ENCODE measurements around the gene MEGF9.

The MEGF9 gene

GRCh38 chr9:120741701-120742100 lies 27.4 kb upstream of the MEGF9 start:
- no peak overlapping the region for H3K4me3 ChIP-seq (ENCODE audit: low read depth, low read length)
- H3K9ac ChIP-seq (ENCODE audit: low read length), result no peak overlapping the region
- H4K8ac ChIP-seq (ENCODE audit: low read depth, low read length), result no peak overlapping the region
- no peaks in the 10 kb centered on the region for H3K4me1 ChIP-seq (ENCODE audit: control insufficient read depth in 1 of 2, insufficient read depth in 2 of 2, low read length in 2 of 2)
- no peak overlapping the region for H2BK12ac ChIP-seq (ENCODE audit: low read length)
- H3K27me3 ChIP-seq (ENCODE audit: insufficient read depth, low read length), result no peaks in the 10 kb centered on the region
- no peak for DNase-seq
- no peak overlapping the region for H3K27ac ChIP-seq (ENCODE audit: low read depth, low read length)
- no peaks in the 10 kb centered on the region for H3K9me3 ChIP-seq (ENCODE audit: insufficient read depth, low read depth, low read length)
- no peak overlapping the region for H2AK5ac ChIP-seq (ENCODE audit: low read length)
- no peak overlapping the region for H3K18ac ChIP-seq (ENCODE audit: low read length)
- WGBS (ENCODE audit: extremely low coverage, insufficient coverage, insufficient read length), result no CpG with 5 or more reads among the region's 1 CpG
- H3K4ac ChIP-seq (ENCODE audit: low read depth, low read length), result no peak overlapping the region
- no peak overlapping the region for H4K91ac ChIP-seq (ENCODE audit: low read depth, low read length)
- no peaks in the 10 kb centered on the region for H3K79me1 ChIP-seq (ENCODE audit: low read length)
- no peak overlapping the region for H2AFZ ChIP-seq (ENCODE audit: insufficient read depth, low read length, poor library complexity)
- no peaks in the 10 kb centered on the region for H3K36me3 ChIP-seq (ENCODE audit: control insufficient read depth in 1 of 2, insufficient read depth in 2 of 2, low read length in 2 of 2)
- H3K23ac ChIP-seq (ENCODE audit: low read length), result no peak overlapping the region
- no peak overlapping the region for H4K12ac ChIP-seq (ENCODE audit: low read depth, low read length)
- no peak overlapping the region for H2BK5ac ChIP-seq (ENCODE audit: low read depth, low read length, poor library complexity)
- no peak overlapping the region for H3K14ac ChIP-seq (ENCODE audit: low read length)
- no peak overlapping the region for H3K4me2 ChIP-seq (ENCODE audit: low read length)
- no peak overlapping the region for H2BK120ac ChIP-seq (ENCODE audit: insufficient read depth, low read length, poor library complexity)
- no peaks in the 10 kb centered on the region for H3K79me2 ChIP-seq (ENCODE audit: control insufficient read depth, insufficient read depth, low read length, poor library complexity)

- WGBS (ENCODE audit: extremely low coverage, insufficient coverage, insufficient read length), result no CpG with 5 or more reads among the region's 1 CpG
- H3K4ac ChIP-seq (ENCODE audit: low read depth, low read length), result no peak overlapping the region
- no peak overlapping the region for H3K27ac ChIP-seq (ENCODE audit: low read depth, low read length)
- H3K4me2 ChIP-seq (ENCODE audit: low read length), result no peak overlapping the region
- H3K4me3 ChIP-seq (ENCODE audit: low read depth, low read length), result no peak overlapping the region
- no peaks in the 10 kb centered on the region for H3K79me2 ChIP-seq (ENCODE audit: control insufficient read depth, insufficient read depth, low read length, poor library complexity)
- H3K18ac ChIP-seq (ENCODE audit: low read length), result no peak overlapping the region
- no peak overlapping the region for H4K12ac ChIP-seq (ENCODE audit: low read depth, low read length)
- no peak overlapping the region for H2BK5ac ChIP-seq (ENCODE audit: low read depth, low read length, poor library complexity)
- no peaks in the 10 kb centered on the region for H3K36me3 ChIP-seq (ENCODE audit: control insufficient read depth in 1 of 2, insufficient read depth in 2 of 2, low read length in 2 of 2)
- no peak overlapping the region for H2BK120ac ChIP-seq (ENCODE audit: insufficient read depth, low read length, poor library complexity)
- no peak overlapping the region for H2AFZ ChIP-seq (ENCODE audit: insufficient read depth, low read length, poor library complexity)
- no peaks in the 10 kb centered on the region for H3K9me3 ChIP-seq (ENCODE audit: insufficient read depth, low read depth, low read length)
- no peak overlapping the region for H2AK5ac ChIP-seq (ENCODE audit: low read length)
- H4K8ac ChIP-seq (ENCODE audit: low read depth, low read length), result no peak overlapping the region
- H3K9ac ChIP-seq (ENCODE audit: low read length), result no peak overlapping the region
- no peak overlapping the region for H3K23ac ChIP-seq (ENCODE audit: low read length)
- no peak overlapping the region for H4K91ac ChIP-seq (ENCODE audit: low read depth, low read length)
- no peak for DNase-seq
- H3K4me1 ChIP-seq (ENCODE audit: control insufficient read depth in 1 of 2, insufficient read depth in 2 of 2, low read length in 2 of 2), result no peaks in the 10 kb centered on the region
- H3K27me3 ChIP-seq (ENCODE audit: insufficient read depth, low read length), result no peaks in the 10 kb centered on the region
- no peak overlapping the region for H2BK12ac ChIP-seq (ENCODE audit: low read length)
- H3K79me1 ChIP-seq (ENCODE audit: low read length), result no peaks in the 10 kb centered on the region
- no peak overlapping the region for H3K14ac ChIP-seq (ENCODE audit: low read length)
Measured at GRCh38 chr9:120741191-120741590, 26.9 kb upstream of the MEGF9 start.

GRCh38 chr9:120740132-120740531 lies 25.9 kb upstream of the MEGF9 start:
- Histone ChIP-seq H3K27me3 (ENCODE audit: insufficient read depth, low read length) (no peaks in the 10 kb centered on the region), H3K23ac (ENCODE audit: low read length) (no peak overlapping the region), H3K79me2 (ENCODE audit: control insufficient read depth, insufficient read depth, low read length, poor library complexity) (no peaks in the 10 kb centered on the region), H3K18ac (ENCODE audit: low read length) (no peak overlapping the region), H2BK12ac (ENCODE audit: low read length) (no peak overlapping the region), H4K12ac (ENCODE audit: low read depth, low read length) (no peak overlapping the region), H2BK120ac (ENCODE audit: insufficient read depth, low read length, poor library complexity) (no peak overlapping the region), H3K9ac (ENCODE audit: low read length) (no peak overlapping the region), H4K8ac (ENCODE audit: low read depth, low read length) (no peak overlapping the region), H3K4me1 (ENCODE audit: control insufficient read depth in 1 of 2, insufficient read depth in 2 of 2, low read length in 2 of 2) (peaks cover 0 to 2% of the 10 kb centered on the region in 2 experiments), H3K27ac (ENCODE audit: low read depth, low read length) (no peak overlapping the region), H2BK5ac (ENCODE audit: low read depth, low read length, poor library complexity) (no peak overlapping the region), H3K36me3 (ENCODE audit: control insufficient read depth in 1 of 2, insufficient read depth in 2 of 2, low read length in 2 of 2) (no peaks in the 10 kb centered on the region), H2AFZ (ENCODE audit: insufficient read depth, low read length, poor library complexity) (no peak overlapping the region), H3K4ac (ENCODE audit: low read depth, low read length) (no peak overlapping the region), H3K14ac (ENCODE audit: low read length) (no peak overlapping the region), H3K9me3 (ENCODE audit: insufficient read depth, low read depth, low read length) (no peaks in the 10 kb centered on the region), H2AK5ac (ENCODE audit: low read length) (no peak overlapping the region), H4K91ac (ENCODE audit: low read depth, low read length) (no peak overlapping the region), H3K4me3 (ENCODE audit: low read depth, low read length) (no peak overlapping the region), H3K4me2 (ENCODE audit: low read length) (no peak overlapping the region), H3K79me1 (ENCODE audit: low read length) (no peaks in the 10 kb centered on the region)
- DNase-seq, result no peak

GRCh38 chr9:120737416-120738165 lies 23.3 kb upstream of the MEGF9 start:
- peaks cover 3 to 9% of the 10 kb centered on the region in 2 experiments for H3K4me1 ChIP-seq (ENCODE audit: control insufficient read depth in 1 of 2, insufficient read depth in 2 of 2, low read length in 2 of 2)
- no peaks in the 10 kb centered on the region for H3K36me3 ChIP-seq (ENCODE audit: control insufficient read depth in 1 of 2, insufficient read depth in 2 of 2, low read length in 2 of 2)
- no peak overlapping the region for H2BK120ac ChIP-seq (ENCODE audit: insufficient read depth, low read length, poor library complexity)
- H3K23ac ChIP-seq (ENCODE audit: low read length), result no peak overlapping the region
- H3K79me2 ChIP-seq (ENCODE audit: control insufficient read depth, insufficient read depth, low read length, poor library complexity), result no peaks in the 10 kb centered on the region
- no CpG with 5 or more reads among the region's 5 CpGs for WGBS (ENCODE audit: extremely low coverage, insufficient coverage, insufficient read length)
- H4K8ac ChIP-seq (ENCODE audit: low read depth, low read length), result no peak overlapping the region
- H3K9ac ChIP-seq (ENCODE audit: low read length), result peak overlapping the region; percentile 49
- H3K27me3 ChIP-seq (ENCODE audit: insufficient read depth, low read length), result no peaks in the 10 kb centered on the region
- DNase-seq, result no peak
- H3K27ac ChIP-seq (ENCODE audit: low read depth, low read length), result no peak overlapping the region
- no peak overlapping the region for H2BK5ac ChIP-seq (ENCODE audit: low read depth, low read length, poor library complexity)
- no peak overlapping the region for H4K12ac ChIP-seq (ENCODE audit: low read depth, low read length)
- H3K4ac ChIP-seq (ENCODE audit: low read depth, low read length), result no peak overlapping the region
- no peak overlapping the region for H2BK12ac ChIP-seq (ENCODE audit: low read length)
- H3K9me3 ChIP-seq (ENCODE audit: insufficient read depth, low read depth, low read length), result no peaks in the 10 kb centered on the region
- no peak overlapping the region for H2AK5ac ChIP-seq (ENCODE audit: low read length)
- H3K18ac ChIP-seq (ENCODE audit: low read length), result no peak overlapping the region
- no peak overlapping the region for H3K4me2 ChIP-seq (ENCODE audit: low read length)
- H3K14ac ChIP-seq (ENCODE audit: low read length), result no peak overlapping the region
- no peak overlapping the region for H3K4me3 ChIP-seq (ENCODE audit: low read depth, low read length)
- H3K79me1 ChIP-seq (ENCODE audit: low read length), result no peaks in the 10 kb centered on the region
- H2AFZ ChIP-seq (ENCODE audit: insufficient read depth, low read length, poor library complexity), result no peak overlapping the region
- no peak overlapping the region for H4K91ac ChIP-seq (ENCODE audit: low read depth, low read length)

All from trophoblast cell (in vitro differentiated cells and primary cell).